Upper lobe of right lung (tissue), 1 donor: ENCODE measurements around the gene EFHC1. TPM values are rescaled to one million over a fixed set of nuclear protein-coding genes. Genes with fewer than 3 reads are reported as not detected.

Source experiments
- ATAC-seq: fragments of 200-7000 bp; cut with Tn5 transposase; one replicate; pipeline ENCODE4 v1.9.1; 2020; ENCODE audit warnings: mild to moderate bottlenecking, moderate library complexity
- DNase-seq: peaks from one replicate; pipeline ENCODE4 v3.0.0-alpha.2; 2020
- H3K27ac ChIP-seq: fragments of 200-600 bp; one replicate; pipeline ENCODE4 v1.8.0; 2022
- H3K27me3 ChIP-seq: fragments of 200-600 bp; one replicate; pipeline ENCODE4 v1.8.0; 2022; ENCODE audit warnings: mild to moderate bottlenecking
- H3K36me3 ChIP-seq: fragments of 200-600 bp; one replicate; pipeline ENCODE4 v1.8.0; 2022
- H3K4me1 ChIP-seq: fragments of 200-600 bp; one replicate; pipeline ENCODE4 v1.8.0; 2022
- H3K4me3 ChIP-seq: fragments of 200-600 bp; one replicate; pipeline ENCODE4 v1.8.0; 2022; ENCODE audit warnings: mild to moderate bottlenecking
- H3K9me3 ChIP-seq: fragments of 200-600 bp; one replicate; pipeline ENCODE4 v1.8.0; 2022
- intact Hi-C: fragments of 100-400 bp; cut with DNase I; formaldehyde crosslinking; loops from one replicate; pipeline ENCODE4 v1.11.0; 2022
- total RNA-seq: library from RNA; stranded (reverse); fragmentation: NEBNext Ultra II Directional; extraction: Animal tissue kit (Norgen Biotek cat#: 25700); gene quantifications from one replicate; pipeline ENCODE4 v1.2.1, GENCODE V29; 2021
- TF ChIP-seq, protein P1 (sequence below): fragments of 200-600 bp; IDR thresholded peaks from one replicate; pipeline ENCODE4 v1.8.0; 2022; ENCODE audit warnings: antibody characterized with exemption
- donor health status: DM: no; HTN: yes; CAD: no; lungs with severe emphysema.

EFHC1 gene
- total RNA-seq, 1 donor from 2014 or later: 16.8 TPM

DNA sequence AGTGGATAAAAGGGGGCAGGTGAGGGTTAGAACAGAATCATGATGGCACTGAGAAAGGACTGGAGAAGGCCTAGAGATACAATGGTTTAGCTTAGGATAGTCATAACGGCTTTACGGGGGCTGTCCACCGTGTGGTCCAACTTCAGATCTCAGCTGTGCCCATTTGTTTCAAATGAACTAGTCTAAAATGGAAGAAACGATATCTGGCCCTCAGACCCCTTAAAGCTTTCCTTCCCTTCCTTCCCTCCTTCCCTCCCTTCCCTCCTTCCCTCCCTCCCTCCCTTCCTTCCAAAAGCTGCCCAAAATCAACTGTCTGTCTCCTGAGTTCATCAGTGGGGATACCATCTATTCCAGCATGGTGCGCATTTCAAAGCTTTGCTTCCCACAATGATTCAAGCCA is 128.9 kb downstream of the EFHC1 start:
- peaks cover 54% of the 10 kb centered on the region for H3K4me1 ChIP-seq
- no peak overlapping the region for H3K27ac ChIP-seq
- no peaks in the 10 kb centered on the region for H3K9me3 ChIP-seq
- TF ChIP-seq, protein P1, sequence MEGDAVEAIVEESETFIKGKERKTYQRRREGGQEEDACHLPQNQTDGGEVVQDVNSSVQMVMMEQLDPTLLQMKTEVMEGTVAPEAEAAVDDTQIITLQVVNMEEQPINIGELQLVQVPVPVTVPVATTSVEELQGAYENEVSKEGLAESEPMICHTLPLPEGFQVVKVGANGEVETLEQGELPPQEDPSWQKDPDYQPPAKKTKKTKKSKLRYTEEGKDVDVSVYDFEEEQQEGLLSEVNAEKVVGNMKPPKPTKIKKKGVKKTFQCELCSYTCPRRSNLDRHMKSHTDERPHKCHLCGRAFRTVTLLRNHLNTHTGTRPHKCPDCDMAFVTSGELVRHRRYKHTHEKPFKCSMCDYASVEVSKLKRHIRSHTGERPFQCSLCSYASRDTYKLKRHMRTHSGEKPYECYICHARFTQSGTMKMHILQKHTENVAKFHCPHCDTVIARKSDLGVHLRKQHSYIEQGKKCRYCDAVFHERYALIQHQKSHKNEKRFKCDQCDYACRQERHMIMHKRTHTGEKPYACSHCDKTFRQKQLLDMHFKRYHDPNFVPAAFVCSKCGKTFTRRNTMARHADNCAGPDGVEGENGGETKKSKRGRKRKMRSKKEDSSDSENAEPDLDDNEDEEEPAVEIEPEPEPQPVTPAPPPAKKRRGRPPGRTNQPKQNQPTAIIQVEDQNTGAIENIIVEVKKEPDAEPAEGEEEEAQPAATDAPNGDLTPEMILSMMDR: no peak
- H3K36me3 ChIP-seq: no peaks in the 10 kb centered on the region
- ATAC-seq (no peak), DNase-seq (no peak)
- intact Hi-C loops: no loop called here
- H3K27me3 ChIP-seq: no peaks in the 10 kb centered on the region
- no peak overlapping the region for H3K4me3 ChIP-seq

DNA sequence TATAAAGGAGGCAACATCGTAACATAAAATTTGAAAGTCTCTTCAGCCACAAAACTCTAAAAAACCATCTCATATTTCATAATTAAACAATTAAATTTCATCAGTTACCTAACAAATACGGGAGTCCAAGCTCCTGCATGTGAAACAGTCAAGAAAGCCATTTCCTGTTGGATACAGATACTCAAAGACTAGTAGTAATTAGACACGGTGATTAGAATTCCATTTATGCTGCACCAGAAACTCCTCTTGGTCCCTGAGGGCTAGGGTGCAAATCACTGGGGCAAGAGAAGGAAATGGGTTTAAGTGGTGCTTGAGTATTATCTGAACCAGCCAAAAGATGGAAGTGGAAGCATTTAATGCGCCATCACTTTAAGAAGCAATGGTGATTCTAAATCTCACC is 129.3 kb downstream of the EFHC1 start:
- no peak overlapping the region for H3K27ac ChIP-seq
- intact Hi-C loops: no loop called here

DNA sequence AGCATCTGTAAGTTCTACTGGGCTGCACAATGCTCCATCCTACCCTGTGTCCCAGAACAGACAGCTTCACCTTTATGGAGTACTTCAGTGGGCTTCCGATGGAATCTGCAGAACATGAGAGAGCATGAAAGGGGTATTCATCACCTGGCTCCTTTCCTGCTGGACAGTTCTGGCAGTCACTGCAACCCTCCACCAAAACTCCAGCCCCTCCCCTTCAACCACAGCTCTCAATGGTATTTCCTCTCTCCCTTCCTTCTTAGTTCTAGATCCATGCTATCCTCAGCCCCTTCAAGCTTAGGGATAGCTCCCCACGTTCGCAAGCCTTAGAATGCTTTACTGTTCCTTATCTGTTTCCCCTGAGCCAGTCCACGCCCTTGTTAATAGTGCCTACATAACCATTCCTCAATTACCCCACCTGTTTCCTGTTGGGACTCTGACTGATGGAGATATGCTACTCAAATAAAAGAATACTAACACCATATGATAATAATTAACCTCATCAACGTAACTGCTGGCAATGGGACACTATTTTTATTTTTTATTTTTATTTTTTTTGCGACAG is 130.0 kb downstream of the EFHC1 start:
- H3K36me3 ChIP-seq: no peaks in the 10 kb centered on the region
- intact Hi-C loops: no loop called here
- peaks cover 44% of the 10 kb centered on the region for H3K4me1 ChIP-seq
- H3K27me3 ChIP-seq: no peaks in the 10 kb centered on the region
- TF ChIP-seq, protein P1: no peak
- ATAC-seq: no peak
- no peak for DNase-seq
- H3K27ac ChIP-seq: no peak overlapping the region
- H3K9me3 ChIP-seq: no peaks in the 10 kb centered on the region
- no peak overlapping the region for H3K4me3 ChIP-seq

More for the DNA sequence above, 129.3 kb downstream of the EFHC1 start:
- Histone ChIP-seq H3K4me1 (peaks cover 50% of the 10 kb centered on the region), H3K36me3 (no peaks in the 10 kb centered on the region), H3K9me3 (no peaks in the 10 kb centered on the region), H3K27me3 (no peaks in the 10 kb centered on the region), H3K4me3 (no peak overlapping the region)
- TF ChIP-seq, protein P1: no peak
- ATAC-seq: no peak
- DNase-seq: no peak

DNA sequence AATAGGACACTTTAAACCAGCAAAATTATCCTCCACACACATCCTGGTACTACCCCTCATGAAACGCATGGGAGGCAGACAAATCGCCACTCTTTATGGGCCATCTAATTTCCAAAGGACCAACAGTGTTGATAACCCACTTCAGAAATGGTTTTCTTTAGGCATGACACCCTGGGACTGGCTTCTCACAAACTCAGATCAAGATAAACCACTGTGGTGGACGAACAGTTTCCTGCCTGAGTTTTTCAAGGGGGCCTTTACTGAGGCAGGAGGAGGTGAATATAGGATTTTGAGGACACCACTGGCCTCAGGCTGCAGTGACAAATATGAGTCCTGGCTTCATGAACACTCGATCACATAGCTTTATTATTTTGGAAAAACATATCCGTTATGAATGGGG is 130.7 kb downstream of the EFHC1 start:
- TF ChIP-seq, protein P1: no peak
- Histone ChIP-seq H3K27me3 (no peaks in the 10 kb centered on the region), H3K9me3 (no peaks in the 10 kb centered on the region), H3K4me1 (peaks cover 37% of the 10 kb centered on the region), H3K4me3 (no peak overlapping the region), H3K36me3 (no peaks in the 10 kb centered on the region), H3K27ac (peak overlapping the region; percentile 70)
- ATAC-seq (no peak), DNase-seq (no peak)
- intact Hi-C loops: no loop called here

DNA sequence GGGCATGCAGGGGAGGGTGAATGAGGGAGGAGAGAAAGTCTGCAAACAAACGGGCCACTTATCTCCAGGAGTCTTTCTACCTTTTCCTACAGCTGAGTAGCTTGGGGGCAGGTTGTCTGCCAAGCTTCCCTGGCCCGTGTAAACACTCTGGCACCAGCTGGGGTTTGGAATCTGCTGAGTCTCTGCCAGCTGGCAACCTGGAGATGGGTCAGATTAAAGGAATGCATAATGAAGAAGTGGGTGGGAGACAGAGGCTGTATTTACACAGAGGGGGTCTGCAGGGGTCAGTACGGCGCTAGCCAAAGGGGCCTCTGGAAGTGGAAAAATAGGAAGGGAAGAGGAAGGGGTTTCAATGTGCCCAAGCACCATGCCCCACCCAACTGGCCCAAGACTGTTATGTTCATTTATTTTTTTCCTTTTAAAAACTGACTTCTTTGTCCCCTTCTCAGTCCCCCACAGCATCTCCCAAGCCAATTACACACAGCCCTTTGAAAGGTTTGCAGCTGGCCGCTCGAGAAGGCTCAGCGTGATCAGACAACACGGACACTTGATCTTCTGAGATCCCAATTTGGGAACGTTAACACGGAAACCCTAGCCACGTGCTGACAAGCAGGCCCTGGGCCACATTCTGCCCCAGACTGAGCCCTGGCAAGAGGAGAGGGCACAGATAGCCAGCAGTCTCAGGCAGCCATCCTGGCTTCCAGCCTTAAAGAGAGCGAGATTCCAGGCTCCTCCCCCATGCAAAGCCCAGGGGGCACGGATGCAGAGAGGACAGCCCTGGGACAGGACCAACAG is 131.5 kb downstream of the EFHC1 start:
- Histone ChIP-seq H3K27ac (peak overlapping the region; percentile 70), H3K4me3 (no peak overlapping the region), H3K27me3 (no peaks in the 10 kb centered on the region), H3K9me3 (no peaks in the 10 kb centered on the region), H3K36me3 (no peaks in the 10 kb centered on the region), H3K4me1 (peaks cover 42% of the 10 kb centered on the region)
- DNase-seq (peak; percentile 71), ATAC-seq (peak; percentile 80)
- intact Hi-C loops: no loop called here
- TF ChIP-seq, protein P1: no peak
